Measurements from ENCODE around the gene CTSS. TPM values are rescaled to one million over a fixed set of nuclear protein-coding genes. Genes with fewer than 3 reads are reported as not detected.
"Not testable (repeated sequence)": the region's sequence is repeated elsewhere in the genome, so short reads cannot be mapped to it uniquely, and the experiment has no call there.

CTSS gene
- total and polyA plus RNA-seq, 2 donors (not counting 1 experiment from before 2014, with no cell fraction given): 106 to 221 TPM

GRCh38 chr1:150796374-150796773 lies 30.8 kb upstream of the CTSS start:
- POLR2A ChIA-PET: no interaction called here
- Histone ChIP-seq H4K20me1 (ENCODE audit: control insufficient read depth, insufficient read depth, low read length, poor library complexity, severe bottlenecking) (no peaks in the 10 kb centered on the region), H3K36me3 (replicated peaks in 1 of 2; ENCODE audit: control extremely low read depth in 1 of 2, control insufficient read depth in 1 of 2, extremely low read depth in 1 of 2, insufficient read depth in 2 of 2, low read length in 1 of 2) (peaks cover 6 to 7% of the 10 kb centered on the region in 2 experiments), H3K4me1 (ENCODE audit: control insufficient read depth in 2 of 2, insufficient read depth in 2 of 2, low read length in 2 of 2) (no peaks in the 10 kb centered on the region), H3K4me2 (replicated peaks; ENCODE audit: low read depth, low read length, poor library complexity, severe bottlenecking) (no peak overlapping the region), H3K27ac (ENCODE audit: low read length in 2 of 2) (no peak overlapping the region), H3K9ac (ENCODE audit: low read length) (no peak overlapping the region), H2AFZ (ENCODE audit: insufficient read depth, low read depth, low read length, poor library complexity, severe bottlenecking) (no peak overlapping the region), H3K4me3 (ENCODE audit: control extremely low read depth in 1 of 5, extremely low read depth in 1 of 5, insufficient read depth in 1 of 5, low read depth in 2 of 5, low read length in 4 of 5) (no peak overlapping the region), H3K79me2 (ENCODE audit: control insufficient read depth, insufficient read depth, low read length) (no peaks in the 10 kb centered on the region), H3K27me3 (replicated peaks in 1 of 4; ENCODE audit: control extremely low read depth in 1 of 4, control insufficient read depth in 3 of 4, insufficient read depth in 4 of 4, low read length in 3 of 4) (no peaks in the 10 kb centered on the region), H3K9me3 (ENCODE audit: control extremely low read depth in 1 of 3, control insufficient read depth in 2 of 3, insufficient read depth in 1 of 3, low read length in 2 of 3) (no peaks in the 10 kb centered on the region)
- no peaks in the 10 kb centered on the region for H3K4me1 Mint-ChIP-seq
- 97% methylated on average over 3 of the region's 3 CpGs for WGBS (ENCODE audit: insufficient coverage)
- H3K4me3 Mint-ChIP-seq: no peak overlapping the region
- CTCF ChIA-PET: no interaction called here
- intact Hi-C loops (cut with micrococcal nuclease): no loop called here
- H3K27me3 Mint-ChIP-seq: no peaks in the 10 kb centered on the region
- no peak overlapping the region for H3K27ac Mint-ChIP-seq
- TF ChIP-seq EZH2 (IDR thresholded peaks at IDR 0.05; ENCODE audit: borderline replicate concordance, insufficient read depth, low read depth, low read length, poor library complexity, severe bottlenecking) (no peak), CTCF (IDR thresholded peaks at IDR 0.05) (no peak)
- DNase-seq (no peak), ATAC-seq (ENCODE audit: low read depth) (no peak)
- no peaks in the 10 kb centered on the region for H3K9me3 Mint-ChIP-seq (ENCODE audit: insufficient read depth)

GRCh38 chr1:150793778-150794177 lies 28.2 kb upstream of the CTSS start:
- intact Hi-C loops (cut with micrococcal nuclease); H3K9ac ChIP-seq (ENCODE audit: low read length); CTCF ChIA-PET; POLR2A ChIA-PET; H4K20me1 ChIP-seq (ENCODE audit: control insufficient read depth, insufficient read depth, low read length, poor library complexity, severe bottlenecking); H3K27ac Mint-ChIP-seq; H3K4me2 ChIP-seq (replicated peaks; ENCODE audit: low read depth, low read length, poor library complexity, severe bottlenecking); H3K79me2 ChIP-seq (ENCODE audit: control insufficient read depth, insufficient read depth, low read length); H3K4me1 ChIP-seq (ENCODE audit: control insufficient read depth in 2 of 2, insufficient read depth in 2 of 2, low read length in 2 of 2); H3K4me3 Mint-ChIP-seq; H3K9me3 Mint-ChIP-seq (ENCODE audit: insufficient read depth); H3K36me3 ChIP-seq (replicated peaks in 1 of 2; ENCODE audit: control extremely low read depth in 1 of 2, control insufficient read depth in 1 of 2, extremely low read depth in 1 of 2, insufficient read depth in 2 of 2, low read length in 1 of 2); H2AFZ ChIP-seq (ENCODE audit: insufficient read depth, low read depth, low read length, poor library complexity, severe bottlenecking); H3K4me3 ChIP-seq (ENCODE audit: control extremely low read depth in 1 of 5, extremely low read depth in 1 of 5, insufficient read depth in 1 of 5, low read depth in 2 of 5, low read length in 4 of 5); H3K9me3 ChIP-seq (ENCODE audit: control extremely low read depth in 1 of 3, control insufficient read depth in 2 of 3, insufficient read depth in 1 of 3, low read length in 2 of 3); H3K4me1 Mint-ChIP-seq; H3K27me3 ChIP-seq (replicated peaks in 1 of 4; ENCODE audit: control extremely low read depth in 1 of 4, control insufficient read depth in 3 of 4, insufficient read depth in 4 of 4, low read length in 3 of 4); H3K27me3 Mint-ChIP-seq; ATAC-seq (ENCODE audit: low read depth); H3K27ac ChIP-seq (ENCODE audit: low read length in 2 of 2); DNase-seq: not testable (repeated sequence)
- 100% methylated on average over 1 of the region's 3 CpGs for whole genome bisulfite sequencing (ENCODE audit: insufficient coverage)

Data from B cell (primary cell).